Measurements from ENCODE around the gene ERICH6B.

Gene ERICH6B

DNA sequence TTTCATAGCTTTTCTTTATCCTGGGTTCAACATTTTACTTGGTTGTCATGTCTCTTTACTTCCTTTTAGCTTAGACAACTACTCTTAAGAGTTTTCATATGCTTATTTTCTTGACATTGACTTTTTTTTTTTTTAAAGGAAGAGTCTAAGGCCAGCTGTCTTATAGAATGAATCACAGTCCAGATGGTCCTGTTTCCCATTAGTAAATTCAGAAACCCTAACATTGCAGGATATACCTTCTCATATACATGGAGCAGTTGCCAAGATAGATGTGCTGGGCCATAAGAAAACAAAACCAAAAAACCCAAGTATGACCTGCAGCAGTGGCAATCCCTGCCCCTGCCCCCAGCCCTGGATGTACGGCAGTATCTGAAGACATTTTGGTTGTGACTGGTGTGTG, 78.0 kb downstream of the ERICH6B start:
- DNase-seq (ENCODE audit: insufficient read length) (no peak), FAIRE-seq (no peak)
- TF ChIP-seq POLR2AphosphoS5 (IDR thresholded peaks at IDR 0.05; ENCODE audit: low read depth, low read length) (no peak), POLR2A (IDR thresholded peaks at IDR 0.05; ENCODE audit: low read depth, low read length) (no peak), TAF1 (IDR thresholded peaks at IDR 0.05; ENCODE audit: borderline replicate concordance, low read depth, low read length) (no peak)

DNA sequence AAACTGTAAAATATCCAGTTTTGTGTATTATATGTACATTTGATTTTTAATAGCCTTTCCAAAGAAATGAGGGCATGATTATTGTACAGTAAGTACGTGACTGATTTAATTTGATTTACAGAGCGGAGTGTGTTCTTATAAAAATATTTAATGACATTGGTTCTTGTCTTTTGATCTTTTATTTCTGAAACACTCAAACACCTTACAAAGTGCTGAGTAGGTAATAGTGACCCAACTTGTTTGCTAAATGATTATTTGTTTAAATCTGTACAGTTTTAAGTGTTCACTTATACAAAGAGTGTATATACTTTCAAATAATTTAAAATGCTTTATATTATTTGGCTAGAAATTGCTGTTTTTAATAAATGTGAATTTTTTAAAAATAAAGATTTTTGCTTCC, 79.3 kb downstream of the ERICH6B start:
- DNase-seq (ENCODE audit: insufficient read length) = no peak
- no peak for FAIRE-seq
- TF ChIP-seq TAF1 (IDR thresholded peaks at IDR 0.05; ENCODE audit: borderline replicate concordance, low read depth, low read length) (no peak), POLR2AphosphoS5 (IDR thresholded peaks at IDR 0.05; ENCODE audit: low read depth, low read length) (no peak), POLR2A (IDR thresholded peaks at IDR 0.05; ENCODE audit: low read depth, low read length) (no peak)

DNA sequence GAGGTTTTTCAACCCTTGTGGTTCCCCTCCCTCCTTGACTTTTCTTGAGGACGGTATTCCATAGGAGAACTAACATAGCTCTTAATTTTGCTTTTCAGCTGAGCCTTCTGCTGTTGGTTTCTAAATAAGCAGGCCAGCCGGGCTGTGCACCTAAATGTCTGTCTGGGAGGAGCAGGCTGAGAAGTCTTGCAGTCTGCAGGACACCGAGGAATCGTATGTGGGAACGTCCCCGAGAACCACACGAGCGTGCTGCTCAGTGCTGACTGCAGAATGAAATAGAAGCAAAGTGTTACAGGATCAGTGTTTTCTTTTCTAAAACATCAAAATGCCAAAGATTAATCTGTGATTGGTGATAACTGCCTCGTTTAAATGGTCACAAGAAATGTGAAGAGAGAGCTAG, 80.9 kb downstream of the ERICH6B start:
- DNase-seq (ENCODE audit: insufficient read length) (no peak), FAIRE-seq (no peak)
- TF ChIP-seq POLR2AphosphoS5 (IDR thresholded peaks at IDR 0.05; ENCODE audit: low read depth, low read length) = no peak
- TF ChIP-seq POLR2A (IDR thresholded peaks at IDR 0.05; ENCODE audit: low read depth, low read length) = no peak
- no peak for TF ChIP-seq TAF1 (IDR thresholded peaks at IDR 0.05; ENCODE audit: borderline replicate concordance, low read depth, low read length)

DNA sequence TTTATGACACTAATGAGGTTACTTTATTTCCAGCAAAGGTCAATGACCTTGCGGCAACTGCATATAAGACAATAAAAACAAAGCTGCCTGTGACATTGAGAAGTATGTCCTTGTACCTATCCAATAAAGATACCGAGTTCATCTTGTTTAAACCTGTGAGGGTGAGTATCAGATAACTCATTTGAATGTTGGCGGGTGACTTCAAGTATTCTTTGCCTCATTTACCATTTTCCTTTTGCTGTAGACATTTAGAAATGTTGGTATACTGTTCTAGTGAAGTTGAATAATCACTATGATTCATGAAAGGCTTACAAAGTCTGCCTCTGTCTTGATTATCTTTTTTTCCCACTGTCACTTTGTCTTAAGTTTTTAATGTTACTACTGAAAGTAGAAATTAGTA, 85.8 kb downstream of the ERICH6B start:
- no peak for FAIRE-seq
- TF ChIP-seq POLR2A (IDR thresholded peaks at IDR 0.05; ENCODE audit: low read depth, low read length) = no peak
- TF ChIP-seq POLR2AphosphoS5 (IDR thresholded peaks at IDR 0.05; ENCODE audit: low read depth, low read length) = no peak
- no peak for TF ChIP-seq TAF1 (IDR thresholded peaks at IDR 0.05; ENCODE audit: borderline replicate concordance, low read depth, low read length)
- no peak for DNase-seq (ENCODE audit: insufficient read length)

DNA sequence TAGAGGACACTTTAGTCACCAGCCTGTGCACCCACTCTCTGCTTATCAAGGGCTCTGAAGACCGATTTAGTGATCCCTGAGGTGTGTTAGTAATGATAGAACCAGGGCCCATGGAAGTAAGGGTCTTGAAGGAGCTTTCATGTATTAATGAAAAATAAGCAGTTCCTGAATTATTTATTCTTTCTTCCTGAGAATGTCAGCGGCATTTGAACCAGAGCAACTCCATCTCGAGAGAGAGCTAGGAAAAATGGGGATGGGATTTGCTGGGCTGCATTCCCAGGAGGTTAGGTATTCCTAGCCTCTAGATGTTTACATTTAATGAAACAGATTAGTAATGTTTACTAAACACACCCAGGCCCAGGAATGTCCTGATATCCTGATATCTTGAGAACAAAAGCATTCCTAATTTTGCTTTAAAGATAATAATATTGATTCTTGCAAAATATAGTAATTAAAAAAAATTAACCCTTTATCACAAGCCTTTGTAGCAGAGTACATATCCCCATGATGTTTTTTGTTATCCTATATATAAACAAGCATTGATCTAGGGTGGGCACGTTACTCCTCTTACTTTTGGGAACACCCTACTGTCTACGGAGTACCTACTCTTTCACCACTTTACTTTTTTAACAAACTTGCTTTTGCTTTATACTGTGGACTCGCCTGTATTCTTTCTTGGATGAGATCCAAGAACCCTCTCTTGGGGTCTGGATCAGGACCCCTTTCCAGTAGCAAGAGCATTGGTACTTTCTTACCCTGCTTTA, 87.7 kb downstream of the ERICH6B start:
- DNase-seq (ENCODE audit: insufficient read length) = no peak
- FAIRE-seq = no peak

DNA sequence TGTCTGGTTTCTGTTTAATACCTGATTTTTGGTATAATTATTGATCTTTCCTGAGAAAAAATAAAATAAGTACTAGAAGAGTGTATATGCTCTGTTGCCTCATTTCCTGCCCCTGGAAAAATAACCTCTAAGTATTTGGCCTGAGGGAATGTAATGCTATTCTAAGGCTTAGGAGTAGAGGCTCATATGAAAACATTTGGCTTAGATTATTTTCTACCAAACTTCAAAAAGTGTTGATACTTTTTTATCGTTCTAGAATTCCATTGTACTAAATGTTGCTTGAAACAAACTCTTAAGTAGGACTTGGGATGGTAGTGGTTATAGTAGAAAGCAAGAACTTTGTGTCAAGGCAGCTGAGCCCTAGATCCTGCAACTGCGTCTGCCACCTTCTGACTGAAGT, 93.0 kb downstream of the ERICH6B start:
- DNase-seq (ENCODE audit: insufficient read length) (no peak), FAIRE-seq (no peak)
- TF ChIP-seq TAF1 (IDR thresholded peaks at IDR 0.05; ENCODE audit: borderline replicate concordance, low read depth, low read length) = no peak
- TF ChIP-seq POLR2AphosphoS5 (IDR thresholded peaks at IDR 0.05; ENCODE audit: low read depth, low read length) = no peak
- no peak for TF ChIP-seq POLR2A (IDR thresholded peaks at IDR 0.05; ENCODE audit: low read depth, low read length)

More for the DNA sequence above, 87.7 kb downstream of the ERICH6B start:
- TF ChIP-seq POLR2A (IDR thresholded peaks at IDR 0.05; ENCODE audit: low read depth, low read length) (no peak), POLR2AphosphoS5 (IDR thresholded peaks at IDR 0.05; ENCODE audit: low read depth, low read length) (no peak), TAF1 (IDR thresholded peaks at IDR 0.05; ENCODE audit: borderline replicate concordance, low read depth, low read length) (no peak)

DNA sequence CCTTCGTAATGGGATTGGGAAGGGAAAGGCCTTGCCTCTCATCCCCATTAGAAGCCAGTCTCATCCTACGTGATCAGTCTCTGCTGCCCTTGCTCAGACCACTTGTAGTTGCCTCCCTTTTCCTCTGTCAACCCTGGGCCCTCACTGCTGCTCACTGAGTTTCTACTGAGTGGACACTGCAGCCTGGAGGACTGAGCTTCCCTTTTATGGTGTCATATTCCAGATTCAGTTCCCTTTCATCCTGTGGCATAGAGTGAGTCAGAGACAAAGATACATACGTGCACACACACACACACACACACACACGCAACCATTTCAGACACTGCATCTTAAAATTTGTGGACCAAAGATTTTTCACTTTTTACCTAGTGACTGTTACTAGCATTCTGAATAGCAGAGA, 94.2 kb downstream of the ERICH6B start:
- TF ChIP-seq POLR2AphosphoS5 (IDR thresholded peaks at IDR 0.05; ENCODE audit: low read depth, low read length) (no peak), POLR2A (IDR thresholded peaks at IDR 0.05; ENCODE audit: low read depth, low read length) (no peak), TAF1 (IDR thresholded peaks at IDR 0.05; ENCODE audit: borderline replicate concordance, low read depth, low read length) (no peak)
- DNase-seq (ENCODE audit: insufficient read length) = no peak
- FAIRE-seq = no peak

DNA sequence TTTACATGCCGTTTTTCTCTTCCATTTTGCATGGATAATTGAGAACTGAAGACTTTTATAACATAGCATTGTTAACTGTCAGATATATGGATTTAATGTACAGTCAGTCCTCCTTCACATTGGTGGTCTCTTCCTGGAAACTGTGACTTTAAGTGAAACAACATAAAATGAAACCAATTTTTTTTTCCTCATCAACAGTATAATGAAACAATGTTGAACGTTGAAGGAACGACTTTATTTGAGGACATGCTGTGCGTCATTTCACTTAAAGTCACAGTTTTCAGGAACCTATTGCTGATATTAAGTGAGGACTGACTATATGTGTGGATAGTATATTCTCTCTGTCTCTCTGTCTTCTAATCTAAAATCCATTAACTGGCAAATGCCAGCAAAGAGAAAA, 96.0 kb downstream of the ERICH6B start:
- no peak for FAIRE-seq

DNA sequence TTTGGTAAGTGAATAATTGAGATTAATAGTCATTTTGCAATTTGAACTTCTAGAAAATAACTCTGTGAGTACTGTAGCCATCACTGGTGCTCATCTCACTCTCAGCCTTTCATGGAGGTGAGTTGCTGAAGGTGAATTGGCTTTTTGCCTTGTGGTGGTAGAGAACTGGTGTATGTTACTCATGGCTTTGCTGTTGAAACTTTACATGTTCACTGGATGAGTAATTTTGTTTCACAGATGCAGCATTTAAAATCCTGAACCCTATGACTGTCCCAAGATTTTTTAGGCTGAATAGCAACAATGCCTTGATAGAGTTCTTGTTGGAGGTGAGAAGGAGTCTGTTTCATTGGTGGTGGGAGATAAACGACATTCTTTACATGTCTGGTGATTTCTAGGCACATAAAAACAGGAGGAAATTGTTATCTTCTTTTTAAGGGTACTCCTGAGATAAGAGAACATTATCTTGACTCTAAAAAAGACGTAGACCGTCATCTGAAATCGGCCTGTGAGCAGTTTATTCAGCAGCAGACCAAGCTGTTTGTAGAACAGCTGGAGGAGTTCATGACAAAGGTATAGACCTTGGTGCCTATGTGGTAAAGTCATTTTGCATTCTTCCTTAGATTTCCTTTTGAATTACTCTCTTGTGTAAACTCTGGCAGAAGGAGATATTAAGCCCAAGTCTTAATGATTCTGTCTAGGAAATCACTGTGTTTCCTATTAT, 96.9 kb downstream of the ERICH6B start:
- FAIRE-seq (no peak), DNase-seq (ENCODE audit: insufficient read length) (no peak)

More for the DNA sequence above, 96.0 kb downstream of the ERICH6B start:
- no peak for DNase-seq (ENCODE audit: insufficient read length)
- no peak for TF ChIP-seq POLR2AphosphoS5 (IDR thresholded peaks at IDR 0.05; ENCODE audit: low read depth, low read length)
- no peak for TF ChIP-seq POLR2A (IDR thresholded peaks at IDR 0.05; ENCODE audit: low read depth, low read length)
- no peak for TF ChIP-seq TAF1 (IDR thresholded peaks at IDR 0.05; ENCODE audit: borderline replicate concordance, low read depth, low read length)

DNA sequence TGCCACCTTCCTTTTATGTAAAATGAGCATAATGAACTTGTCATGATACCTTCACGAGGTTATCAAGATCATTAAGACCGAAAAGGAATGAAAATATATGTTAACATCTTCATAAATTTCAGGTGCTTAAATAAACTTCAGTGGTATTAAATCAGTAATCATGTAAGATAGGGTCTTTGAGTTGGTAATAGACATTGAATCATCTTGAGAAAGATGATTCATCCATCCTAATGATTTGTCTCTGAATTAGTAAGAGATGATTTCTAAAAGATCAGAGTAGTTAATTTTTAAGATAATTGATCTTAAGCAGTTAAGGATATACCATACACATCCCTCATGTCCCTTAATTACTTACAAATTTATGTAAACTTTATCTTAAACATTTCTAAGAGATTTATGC, 98.8 kb downstream of the ERICH6B start:
- no peak for TF ChIP-seq TAF1 (IDR thresholded peaks at IDR 0.05; ENCODE audit: borderline replicate concordance, low read depth, low read length)
- no peak for TF ChIP-seq POLR2AphosphoS5 (IDR thresholded peaks at IDR 0.05; ENCODE audit: low read depth, low read length)
- TF ChIP-seq POLR2A (IDR thresholded peaks at IDR 0.05; ENCODE audit: low read depth, low read length) = no peak
- FAIRE-seq = no peak

More for the DNA sequence above, 96.9 kb downstream of the ERICH6B start:
- TF ChIP-seq TAF1 (IDR thresholded peaks at IDR 0.05; ENCODE audit: borderline replicate concordance, low read depth, low read length) (no peak), POLR2AphosphoS5 (IDR thresholded peaks at IDR 0.05; ENCODE audit: low read depth, low read length) (no peak), POLR2A (IDR thresholded peaks at IDR 0.05; ENCODE audit: low read depth, low read length) (no peak)

DNA sequence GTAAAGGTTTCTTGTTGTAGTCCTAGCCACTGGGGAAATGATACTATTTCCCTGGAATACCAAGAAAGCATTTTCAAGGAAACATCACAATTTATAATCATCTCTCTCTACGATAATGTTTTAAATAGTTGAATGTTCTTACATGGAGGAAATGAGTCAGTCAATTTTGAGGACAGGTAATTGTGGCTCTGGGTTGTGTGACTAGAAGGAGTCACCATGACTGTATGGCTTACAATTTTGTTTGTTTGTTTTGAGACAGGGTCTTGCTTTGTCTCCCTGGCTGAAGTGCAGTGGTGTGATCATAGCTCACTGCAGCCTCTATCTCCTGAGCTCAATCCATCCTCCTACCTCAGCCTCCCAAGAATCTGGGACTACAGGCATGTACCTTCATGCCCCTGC, 103.4 kb downstream of the ERICH6B start:
- DNase-seq (ENCODE audit: insufficient read length) (no peak), FAIRE-seq (no peak)
- TF ChIP-seq POLR2AphosphoS5 (IDR thresholded peaks at IDR 0.05; ENCODE audit: low read depth, low read length) = no peak
- TF ChIP-seq TAF1 (IDR thresholded peaks at IDR 0.05; ENCODE audit: borderline replicate concordance, low read depth, low read length) = no peak
- no peak for TF ChIP-seq POLR2A (IDR thresholded peaks at IDR 0.05; ENCODE audit: low read depth, low read length)

More for the DNA sequence above, 98.8 kb downstream of the ERICH6B start:
- DNase-seq (ENCODE audit: insufficient read length) = no peak

Data from GM12892 (cell line).